ENCODE results near the gene SSU72.

DNA sequence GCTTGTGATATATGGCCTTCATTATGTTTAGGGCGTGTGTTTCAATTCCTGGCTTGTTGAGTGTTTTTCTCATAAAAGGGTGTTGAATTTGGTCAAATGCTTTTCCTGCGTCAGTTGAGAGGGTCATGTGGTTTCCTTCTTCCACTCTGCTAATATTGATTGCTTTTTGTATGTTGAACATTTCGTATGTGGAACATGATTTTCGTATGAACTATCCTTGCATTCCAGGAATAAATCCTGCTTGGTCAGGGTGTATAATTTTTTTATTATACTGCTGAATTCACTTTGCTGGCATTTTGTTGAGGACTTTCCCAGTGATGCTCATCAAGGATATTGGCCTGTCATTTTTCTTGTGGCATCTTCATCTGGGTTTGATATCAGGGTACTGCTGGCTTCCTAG, 67.4 kb downstream of the SSU72 start:
- TF ChIP-seq CTCF (IDR thresholded peaks at IDR 0.05) (no peak), POLR2A (IDR thresholded peaks at IDR 0.05) (no peak)
